Measurements from ENCODE around the gene ANOS1.
A peak's percentile ranks its signal among the peaks of the same experiment; 100 is the strongest.
"Not testable (repeated sequence)": the region's sequence is repeated elsewhere in the genome, so short reads cannot be mapped to it uniquely, and the experiment has no call there.

The ANOS1 gene

GRCh38 chrX:8731559-8732395, at the start of gene ANOS1:
TSS of gene ANOS1 (minus strand) at chrX:8732137. CDS start at chrX:8732036, 101 bp downstream.
- peak; percentile 34 for DNase-seq

- DNase-seq, result no peak
Measured at GRCh38 chrX:8773117-8773516, 41.2 kb upstream of the ANOS1 start.

GRCh38 chrX:8760021-8760420, 28.1 kb upstream of the ANOS1 start:
- DNase-seq, result no peak

- DNase-seq, result not testable (repeated sequence)
Measured at GRCh38 chrX:8758706-8759105, 26.8 kb upstream of the ANOS1 start.

GRCh38 chrX:8757609-8758389, 25.9 kb upstream of the ANOS1 start:
- DNase-seq, result not testable (repeated sequence)

- DNase-seq, result no peak
Measured at GRCh38 chrX:8755813-8756212, 23.9 kb upstream of the ANOS1 start.

- no peak for DNase-seq
Measured at GRCh38 chrX:8755116-8755515, 23.2 kb upstream of the ANOS1 start.

GRCh38 chrX:8749697-8750096, 17.8 kb upstream of the ANOS1 start:
- no peak for DNase-seq

- peak; percentile 20 for DNase-seq
Measured at GRCh38 chrX:8748855-8749254, 16.9 kb upstream of the ANOS1 start.

GRCh38 chrX:8743126-8743732, 11.3 kb upstream of the ANOS1 start:
- DNase-seq, result peak; percentile 55

- DNase-seq, result no peak
Measured at GRCh38 chrX:8741981-8742380, 10.0 kb upstream of the ANOS1 start.

- DNase-seq, result peak; percentile 48
Measured at GRCh38 chrX:8738588-8739189, 6.8 kb upstream of the ANOS1 start.

GRCh38 chrX:8737883-8738282, 5.9 kb upstream of the ANOS1 start:
- DNase-seq, result no peak

- DNase-seq, result no peak
Measured at GRCh38 chrX:8730812-8731558, 952 bp downstream of the ANOS1 start.

- DNase-seq, result no peak
Measured at GRCh38 chrX:8729811-8730210, 2.1 kb downstream of the ANOS1 start.

GRCh38 chrX:8728932-8729535, 2.9 kb downstream of the ANOS1 start:
- peak; percentile 9 for DNase-seq

- DNase-seq, result no peak
Measured at GRCh38 chrX:8726031-8726652, 5.8 kb downstream of the ANOS1 start.

GRCh38 chrX:8724300-8724699, 7.6 kb downstream of the ANOS1 start:
- no peak for DNase-seq

- no peak for DNase-seq
Measured at GRCh38 chrX:8721536-8721935, 10.4 kb downstream of the ANOS1 start.

- no peak for DNase-seq
Measured at GRCh38 chrX:8720136-8720535, 11.8 kb downstream of the ANOS1 start.

GRCh38 chrX:8717354-8717753, 14.6 kb downstream of the ANOS1 start:
- DNase-seq, result no peak

- DNase-seq, result no peak
Measured at GRCh38 chrX:8714164-8714563, 17.8 kb downstream of the ANOS1 start.

Data from suppressor macrophage treated with lipopolysaccharide for 4 hours (primary cell).